HG03469 (cell line): ENCODE data around the gene HRG.
A peak's percentile ranks its signal among the peaks of the same experiment; 100 is the strongest.
"Not testable (repeated sequence)": the region's sequence is repeated elsewhere in the genome, so short reads cannot be mapped to it uniquely, and the experiment has no call there.

Experiments used
- ATAC-seq: cut with Tn5 transposase; IDR thresholded peaks from one replicate; pipeline ENCODE4 v1.9.1; 2021; ENCODE audit warnings: mild to moderate bottlenecking, moderate library complexity, moderate number of reproducible peaks; ENCODE audit not compliant: unreplicated experiment

HRG gene

DNA sequence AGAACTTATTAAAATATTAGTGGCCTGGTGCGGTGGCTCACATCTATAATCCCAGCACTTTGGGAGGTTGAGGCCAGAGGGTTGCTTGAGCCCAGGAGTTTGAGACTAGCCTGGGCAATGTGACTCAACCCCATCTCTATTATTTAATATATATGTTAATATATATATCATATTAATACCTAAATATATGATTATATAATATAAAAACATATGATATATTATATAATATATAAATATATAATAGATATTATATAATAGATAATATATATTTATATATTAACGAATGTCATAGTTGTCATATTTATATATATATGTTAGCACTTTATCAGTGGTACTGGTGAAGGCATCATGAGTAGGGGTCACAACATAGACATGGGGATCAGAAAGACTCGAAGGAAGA lies 5.2 kb downstream of the HRG start:
- no peak for ATAC-seq

DNA sequence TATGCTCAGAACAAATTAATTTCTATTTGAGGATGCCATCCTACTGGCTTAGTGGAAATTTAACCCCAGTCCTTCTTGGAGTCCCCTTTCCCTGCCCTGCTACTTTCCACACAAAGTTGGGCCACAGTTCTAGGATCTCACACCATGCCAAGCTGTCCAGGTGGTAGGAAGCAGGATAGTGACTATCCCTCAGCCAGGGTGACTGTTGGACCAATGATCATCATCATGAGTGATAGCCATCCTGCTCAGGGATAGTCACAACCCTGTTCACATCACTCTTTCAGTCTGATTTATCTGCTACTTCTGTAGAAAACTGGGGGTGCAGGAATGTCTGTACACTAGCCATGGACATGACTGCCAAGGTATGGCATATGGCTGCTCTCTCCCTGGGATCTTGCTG lies 12.8 kb downstream of the HRG start:
- no peak for ATAC-seq

DNA sequence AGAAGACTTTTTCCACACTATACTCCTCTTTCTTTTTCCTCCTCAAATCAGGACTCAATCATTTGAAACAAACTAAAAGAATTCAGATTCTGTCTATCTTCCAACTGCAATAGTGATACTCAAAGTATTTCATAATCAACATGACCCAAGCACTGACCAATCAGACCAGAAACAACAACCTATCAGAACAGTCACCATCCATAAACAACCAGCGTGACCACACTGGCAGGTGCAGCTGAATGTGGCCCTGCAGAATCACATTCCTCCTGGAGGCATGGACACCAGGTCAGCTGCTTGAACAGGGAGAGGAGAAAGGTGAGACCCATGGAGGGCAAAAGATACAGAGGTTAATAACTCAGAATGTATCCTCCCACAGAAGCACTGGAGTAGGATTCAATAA lies 13.3 kb downstream of the HRG start:
- no peak for ATAC-seq

DNA sequence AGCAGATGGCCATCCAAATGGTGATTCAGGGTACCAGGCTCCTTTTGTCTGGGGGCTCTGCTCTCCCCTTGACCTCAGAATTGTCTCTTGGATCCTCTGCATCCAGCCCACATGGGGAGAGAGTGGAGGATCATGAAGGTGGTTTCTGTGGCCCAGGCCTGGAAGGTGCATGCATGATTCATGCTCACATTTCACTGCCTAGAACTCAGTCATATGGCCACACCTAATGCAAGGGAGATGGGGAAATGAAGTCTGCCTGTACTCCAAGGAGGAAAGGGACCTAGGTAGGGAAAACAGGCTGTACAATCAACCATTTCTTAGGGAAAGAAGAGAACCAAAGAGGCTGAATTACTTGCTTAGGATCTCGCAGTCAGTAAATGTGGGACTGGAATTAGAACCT lies 15.1 kb downstream of the HRG start:
- ATAC-seq: no peak

DNA sequence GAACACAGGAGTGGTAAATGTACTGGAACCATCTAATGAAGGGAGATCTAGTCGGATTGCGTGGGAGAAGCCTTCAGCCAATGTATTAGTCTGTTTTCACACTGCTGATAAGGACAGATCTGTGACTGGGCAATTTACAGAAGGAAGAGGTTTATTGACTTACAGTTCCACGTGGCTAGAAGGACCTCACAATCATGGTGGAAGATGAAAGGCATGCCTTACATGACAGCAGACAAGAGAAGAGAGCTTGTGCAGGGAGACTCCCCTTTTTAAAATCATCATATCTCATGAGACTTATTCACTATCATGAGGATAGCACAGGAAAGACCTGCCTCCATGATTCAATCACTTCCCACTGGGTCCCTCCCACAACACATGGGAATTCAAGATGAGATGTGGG lies 17.0 kb downstream of the HRG start:
- no peak for ATAC-seq

DNA sequence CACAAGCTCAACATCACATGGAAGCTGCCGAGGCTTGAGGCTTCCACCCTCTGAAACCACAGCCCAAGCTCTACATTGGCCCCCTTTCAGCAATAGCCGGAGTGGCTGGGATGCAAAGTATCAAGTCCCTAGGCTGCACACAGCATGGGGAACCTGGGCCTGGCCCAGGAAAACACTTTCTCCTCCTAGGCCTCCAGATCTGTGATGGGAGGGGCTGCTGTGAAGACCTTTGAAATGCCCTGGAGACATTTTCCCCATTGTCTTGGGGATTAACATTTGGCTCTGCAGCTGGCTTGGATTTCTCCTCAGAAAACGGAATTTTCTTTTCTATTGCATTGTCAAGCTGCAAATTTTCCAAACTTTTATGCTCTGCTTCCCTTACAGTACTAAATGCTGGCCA lies 18.2 kb downstream of the HRG start:
- ATAC-seq: no peak

DNA sequence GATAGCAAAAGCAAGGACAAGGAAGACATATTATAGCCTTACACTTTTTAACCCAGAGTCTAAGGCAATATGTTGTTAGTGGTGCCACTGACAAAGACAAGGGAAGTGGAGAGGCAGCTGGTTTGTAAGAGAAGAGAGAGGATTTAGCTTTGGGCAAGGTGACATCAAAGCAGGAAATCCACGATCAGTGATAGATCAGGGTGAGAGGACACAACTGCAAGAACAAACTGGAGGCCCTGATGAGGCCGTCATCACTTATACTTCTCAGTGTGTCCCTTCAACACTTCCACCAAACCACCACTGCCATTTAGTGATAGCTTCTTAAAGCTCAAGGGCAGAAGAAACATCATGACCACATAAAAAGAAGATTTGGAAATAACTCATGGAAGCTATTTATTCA lies 20.7 kb downstream of the HRG start:
- not testable (repeated sequence) for ATAC-seq

DNA sequence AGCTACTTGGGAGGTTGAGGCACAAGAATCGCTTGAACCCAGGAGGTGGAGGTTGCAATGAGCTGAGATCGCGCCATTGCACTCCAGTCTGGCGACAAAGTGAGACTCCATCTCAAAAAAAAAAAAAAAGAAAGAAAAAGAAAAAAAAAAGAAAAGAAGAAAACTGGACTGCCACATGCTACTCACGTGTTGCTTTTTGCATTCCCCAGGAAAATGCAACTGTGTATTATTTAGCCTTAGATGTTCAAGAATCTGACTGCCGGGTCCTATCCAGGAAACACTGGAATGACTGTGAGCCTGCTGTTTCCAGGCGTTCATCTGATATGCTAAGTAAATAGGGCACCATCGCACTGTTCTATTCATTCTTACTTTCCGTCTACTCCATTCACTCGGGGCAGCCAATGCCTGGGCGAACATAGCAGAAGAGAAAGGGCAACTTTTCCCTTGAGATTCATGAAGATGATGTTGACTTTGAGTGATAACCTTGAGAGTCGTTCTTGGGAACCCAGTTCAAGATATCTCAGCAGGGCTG lies 21.4 kb downstream of the HRG start:
- no peak for ATAC-seq

DNA sequence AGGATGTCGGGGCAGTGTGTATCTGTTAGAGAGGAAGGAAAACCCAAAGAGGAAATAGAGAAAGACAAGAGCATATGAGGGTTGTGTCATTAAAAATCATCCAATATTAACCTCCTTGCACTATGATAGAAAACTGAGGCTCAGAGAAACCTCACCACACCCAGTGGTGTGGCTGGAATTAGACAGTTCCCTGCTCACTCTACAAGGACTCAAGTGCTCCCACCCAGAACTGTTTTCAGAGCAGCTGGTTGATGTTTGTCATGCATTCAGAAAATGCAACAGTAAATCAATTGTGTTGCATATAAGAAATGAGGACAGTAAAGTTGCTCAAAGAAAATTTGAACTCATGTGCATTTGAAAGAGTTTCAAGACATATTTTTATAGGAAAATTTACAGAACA lies 24.5 kb downstream of the HRG start:
- ATAC-seq: not testable (repeated sequence)

DNA sequence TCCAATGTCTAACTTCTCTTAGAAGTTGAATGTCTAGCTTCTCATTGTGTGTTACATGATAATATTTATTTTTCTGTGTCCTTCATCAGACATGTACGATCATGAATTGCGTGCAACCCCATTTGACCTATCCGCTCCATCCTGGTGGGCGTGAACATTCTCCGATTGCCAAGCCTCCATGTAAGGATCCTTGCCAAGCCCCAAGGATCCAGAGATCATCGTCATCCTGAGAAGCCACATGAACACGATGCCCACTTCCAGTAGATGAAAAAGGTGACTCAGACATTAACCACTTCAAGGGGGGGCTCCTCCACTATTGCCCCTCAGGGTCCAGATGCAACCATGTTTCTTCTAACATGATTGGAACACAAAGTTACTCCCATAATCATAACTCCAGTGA lies 25.9 kb downstream of the HRG start:
- ATAC-seq: no peak

DNA sequence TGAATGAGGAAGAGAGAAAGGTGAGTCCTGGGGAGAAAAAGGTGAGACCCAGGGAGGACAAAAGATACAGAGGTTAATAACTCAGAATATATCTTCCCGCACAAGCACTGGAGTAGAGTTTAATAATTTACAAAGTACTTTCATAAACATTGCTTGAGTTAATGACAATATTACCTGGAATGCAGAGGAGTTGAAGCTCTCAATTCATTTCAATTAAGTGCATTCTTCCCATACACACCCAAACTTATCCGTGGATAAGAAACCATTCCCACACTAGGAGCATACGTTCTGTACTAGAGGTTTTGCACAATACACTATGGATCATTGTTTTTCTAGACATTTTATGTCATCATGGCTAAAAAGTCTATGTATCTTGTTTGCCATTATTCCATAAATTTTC lies 28.0 kb downstream of the HRG start:
- ATAC-seq: no peak

DNA sequence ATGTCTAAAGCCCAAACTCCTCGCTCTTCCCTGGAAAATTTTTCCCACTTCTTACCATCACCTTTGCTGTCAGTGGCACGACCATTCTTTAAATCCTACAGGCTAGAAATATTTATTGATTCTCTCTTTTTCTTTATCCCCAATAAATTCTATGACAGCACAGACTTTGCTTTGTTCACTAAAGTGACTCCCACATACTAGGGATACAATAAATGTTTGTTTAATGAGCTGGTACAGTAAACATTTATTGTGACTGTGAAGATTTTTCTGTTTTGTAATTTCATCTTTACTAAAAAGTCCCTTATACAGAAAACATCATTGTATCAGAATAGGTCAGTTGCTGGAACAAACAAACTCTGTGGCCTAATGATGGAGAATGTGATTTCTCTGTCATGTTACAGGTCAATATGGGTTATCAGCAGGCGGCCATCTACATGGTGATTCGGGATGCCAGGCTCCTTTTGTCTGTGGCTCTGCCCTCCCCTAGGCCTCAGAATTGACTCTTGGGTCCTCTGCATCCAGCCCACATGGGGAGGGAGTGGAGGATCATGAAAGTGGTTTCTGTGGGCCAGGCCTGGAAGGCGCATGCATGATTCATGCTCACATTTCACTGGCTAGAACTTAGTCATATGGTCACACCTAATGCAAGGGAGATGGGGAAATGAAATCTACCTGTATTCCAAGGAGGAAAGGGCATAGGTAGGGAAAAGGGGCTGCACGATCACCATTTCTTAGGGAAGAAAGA lies 28.6 kb downstream of the HRG start:
- ATAC-seq: no peak

DNA sequence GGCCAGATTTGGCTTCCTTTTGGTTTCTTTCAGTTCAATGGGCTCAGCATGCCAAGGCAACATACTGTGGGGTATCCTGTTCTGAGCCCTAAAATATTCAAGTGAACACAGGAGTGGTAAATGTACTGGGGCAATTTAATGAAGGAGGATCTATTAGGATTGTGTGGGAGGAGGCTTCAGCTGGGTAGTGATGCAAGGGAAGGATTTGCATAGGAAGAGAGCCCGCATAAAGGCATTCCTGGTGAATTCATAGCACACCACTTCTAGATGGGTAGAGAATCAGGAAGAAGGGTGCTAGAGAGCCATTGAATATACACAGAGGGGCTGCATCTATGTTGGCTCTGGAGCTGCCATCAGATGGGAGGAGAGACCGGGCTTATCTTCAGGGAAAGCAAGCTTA lies 30.7 kb downstream of the HRG start:
- no peak for ATAC-seq

DNA sequence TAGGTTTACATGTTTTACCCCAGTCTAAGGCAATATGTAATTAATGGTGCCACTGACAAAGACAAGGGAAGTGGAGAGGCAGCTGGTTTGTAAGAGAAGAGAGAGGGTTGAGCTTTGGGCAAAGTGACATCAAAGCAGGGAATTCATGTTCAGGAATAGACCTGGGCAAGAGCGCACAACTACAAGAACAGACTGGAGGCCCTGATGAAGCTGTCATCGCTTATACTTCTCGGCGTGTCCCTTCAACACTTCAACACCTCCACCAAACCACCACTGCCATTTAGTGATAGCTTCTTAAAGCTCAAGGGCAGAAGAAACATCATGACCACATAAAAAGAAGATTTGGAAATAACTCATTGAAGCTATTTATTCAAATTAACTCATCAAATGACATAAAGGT lies 31.7 kb downstream of the HRG start:
- ATAC-seq: no peak

DNA sequence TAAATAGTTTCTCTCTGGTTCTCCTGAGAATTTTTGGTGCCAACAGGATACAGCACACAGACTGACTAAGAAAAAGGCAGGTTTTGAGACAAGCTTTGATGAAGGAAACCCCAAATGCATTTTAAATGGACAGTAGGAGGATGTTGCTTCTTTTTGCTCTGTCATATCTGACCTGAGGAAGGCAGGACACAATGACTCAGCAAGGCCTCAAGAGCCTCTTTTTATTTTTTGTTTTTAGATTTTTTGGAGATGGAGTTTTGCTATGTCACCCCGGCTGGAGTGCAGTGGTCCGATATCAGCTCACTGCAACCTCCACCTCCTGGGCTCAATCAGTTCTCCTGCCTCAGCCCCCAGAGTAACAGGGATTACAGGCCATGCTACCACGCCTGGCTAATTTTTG lies 34.5 kb downstream of the HRG start:
- no peak for ATAC-seq

DNA sequence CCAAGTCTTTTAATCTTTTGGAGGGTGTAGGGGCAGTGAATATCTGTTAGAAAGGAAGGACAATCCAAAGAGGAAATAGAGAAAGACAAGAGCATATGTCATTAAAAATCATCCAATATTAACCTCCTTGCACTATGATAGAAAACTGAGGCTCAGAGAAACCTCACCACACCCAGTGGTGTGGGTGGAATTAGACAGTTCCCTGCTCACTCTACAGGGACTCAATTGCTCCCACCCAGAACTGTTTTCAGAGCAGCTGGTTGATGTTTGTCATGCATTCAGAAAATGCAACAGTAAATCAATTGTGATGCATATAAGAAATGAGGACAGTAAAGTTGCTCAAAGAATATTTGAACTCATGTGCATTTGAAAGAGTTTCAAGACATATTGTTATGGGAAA lies 36.6 kb downstream of the HRG start:
- not testable (repeated sequence) for ATAC-seq

DNA sequence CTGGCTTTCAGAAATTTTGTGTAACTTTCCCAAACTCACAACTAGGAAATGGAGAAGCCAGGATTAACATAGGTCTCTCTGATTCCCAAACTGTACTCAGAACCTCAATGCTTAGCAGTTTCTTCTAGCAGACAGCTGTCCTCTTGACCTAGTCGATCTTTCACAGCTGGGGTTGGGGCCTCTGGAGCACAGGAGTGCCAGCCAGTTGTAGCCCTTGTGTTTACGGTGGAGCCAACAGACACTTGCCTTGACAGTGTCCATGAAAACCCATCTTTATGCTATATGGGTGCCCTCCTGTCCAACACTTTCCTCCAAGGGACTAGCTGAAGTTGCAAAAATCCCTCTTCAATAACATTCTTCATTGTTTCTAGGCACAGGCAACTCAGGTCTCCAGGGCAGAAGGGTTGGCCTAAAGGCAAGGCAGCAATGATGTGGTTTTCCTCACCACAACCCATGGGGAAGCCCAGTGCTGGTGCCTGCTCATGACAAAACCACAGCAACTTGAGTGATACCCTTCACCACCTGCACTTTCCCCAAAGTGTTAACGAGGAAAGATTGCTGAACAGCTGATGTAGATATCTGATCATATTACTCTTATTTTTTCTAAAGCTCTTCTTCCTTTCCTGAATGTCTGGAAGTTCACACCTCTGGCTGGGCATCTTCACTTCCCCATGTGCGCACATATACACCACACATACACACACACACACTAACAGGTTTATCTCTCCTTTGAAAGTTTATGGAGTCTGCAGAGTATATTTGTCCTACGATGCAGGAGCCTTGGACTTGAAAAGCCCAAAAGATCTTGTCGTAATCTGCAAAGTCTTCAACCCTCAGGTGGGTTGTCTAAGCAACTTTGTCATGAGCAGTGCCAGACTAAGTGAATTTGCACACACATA lies 40.3 kb downstream of the HRG start:
- ATAC-seq: peak; percentile 92

DNA sequence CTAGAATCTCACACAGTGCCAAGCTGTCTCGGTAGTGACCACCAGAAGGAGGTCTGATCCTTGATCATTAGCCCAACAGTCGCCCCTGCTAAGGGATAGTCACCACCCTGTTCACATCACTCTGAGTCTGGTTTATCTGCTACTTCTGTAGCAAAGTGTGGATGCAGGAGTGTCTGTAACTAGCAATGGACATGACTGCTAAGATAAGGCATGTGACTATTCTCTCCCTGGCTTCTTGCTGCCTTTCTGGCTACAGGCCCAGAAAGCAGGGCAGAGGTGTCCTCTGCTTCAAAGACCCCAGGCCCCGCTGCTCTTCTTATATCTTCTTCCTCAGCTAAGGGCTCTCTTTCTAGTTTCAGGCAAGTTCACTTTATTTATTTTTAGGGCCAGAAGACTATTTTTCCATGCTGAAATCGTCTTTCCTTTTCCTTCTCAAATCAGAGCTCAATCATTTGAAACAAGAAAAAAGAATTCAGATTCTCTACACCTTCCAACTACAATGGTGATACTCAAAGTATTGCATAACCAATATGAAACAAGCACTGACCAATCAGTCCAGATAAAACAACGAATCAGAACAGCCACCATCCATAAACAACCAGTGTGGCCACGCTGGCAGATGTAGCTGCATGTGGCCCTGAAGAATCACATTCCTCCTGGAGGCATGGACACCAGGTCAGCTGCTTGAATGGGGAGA lies 43.3 kb downstream of the HRG start:
- no peak for ATAC-seq

DNA sequence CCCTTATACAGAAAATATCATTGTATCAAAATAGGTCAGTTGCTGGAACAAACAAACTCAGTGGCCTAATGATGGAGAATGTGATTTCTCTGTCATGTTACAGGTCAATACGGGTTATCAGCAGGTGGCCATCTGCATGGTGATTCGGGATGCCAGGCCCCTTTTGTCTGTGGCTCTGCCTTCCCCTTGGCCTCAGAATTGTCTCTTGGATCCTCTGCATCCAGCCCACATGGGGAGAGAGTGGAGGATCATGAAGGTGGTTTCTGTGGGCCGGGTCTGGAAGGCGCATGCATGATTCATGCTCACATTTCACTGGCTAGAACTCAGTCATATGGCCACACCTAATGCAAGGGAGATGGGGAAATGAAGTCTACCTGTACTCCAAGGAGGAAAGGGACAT lies 44.9 kb downstream of the HRG start:
- not testable (repeated sequence) for ATAC-seq

DNA sequence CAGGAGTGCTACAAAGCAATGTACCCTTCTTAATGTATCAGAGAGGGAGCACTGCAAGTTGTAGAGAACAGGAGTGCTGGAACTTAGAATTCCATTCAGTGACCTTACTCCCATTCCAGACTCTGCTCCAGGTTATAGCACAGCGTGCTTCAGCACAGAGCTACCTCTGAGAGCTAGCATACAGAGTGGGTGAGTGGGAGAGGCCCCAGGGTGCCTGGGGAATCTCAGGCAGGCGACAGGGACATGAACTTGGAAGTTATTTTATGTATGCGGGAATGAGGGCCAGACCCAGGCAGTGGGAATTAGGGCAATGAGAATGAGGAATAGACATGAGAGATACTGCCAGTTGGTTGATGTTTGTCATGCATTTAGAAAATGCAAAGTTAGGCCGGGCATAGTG lies 47.7 kb downstream of the HRG start:
- ATAC-seq: no peak

DNA sequence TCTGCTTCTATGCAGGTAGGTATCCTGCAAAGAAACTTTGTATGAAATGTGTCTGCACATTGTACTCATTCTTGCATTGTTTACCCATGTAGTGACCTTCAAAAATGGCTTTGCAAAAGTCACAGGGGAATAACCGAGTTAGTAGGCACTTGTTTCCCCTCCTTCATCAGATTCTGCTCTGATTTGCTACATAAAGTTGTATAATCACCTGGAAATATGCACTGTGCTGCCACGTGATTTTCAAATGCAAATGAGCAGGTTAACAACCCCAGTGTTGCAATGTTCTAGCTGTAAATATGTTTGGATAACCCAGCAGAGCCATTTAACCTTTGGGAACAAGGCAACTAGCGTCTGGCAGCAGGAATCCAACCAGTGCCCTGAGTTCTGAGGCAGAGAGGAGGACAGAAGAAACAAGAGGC lies 51.2 kb downstream of the HRG start, which contains the start of gene KNG1:
TSS of gene KNG1 (plus strand) at position 321 of the 419 bp plus-strand sequence. CDS start 184 bp downstream, outside the sequence.
- no peak for ATAC-seq
